WI38 (cell line): ENCODE results near the gene CFAP210.

Experiments used
- H3K4me3 ChIP-seq: 2 replicates; pipeline ENCODE4 v1.5.1; 2011; ENCODE audit warnings: low read depth, mild to moderate bottlenecking, control low read depth, low read length
- TF ChIP-seq, protein P1 (sequence below): IDR thresholded peaks from 2 replicates; pipeline ENCODE4 v1.5.1; 2012; ENCODE audit warnings: low read depth, mild to moderate bottlenecking, control low read depth, low read length

The CFAP210 gene, protein sequence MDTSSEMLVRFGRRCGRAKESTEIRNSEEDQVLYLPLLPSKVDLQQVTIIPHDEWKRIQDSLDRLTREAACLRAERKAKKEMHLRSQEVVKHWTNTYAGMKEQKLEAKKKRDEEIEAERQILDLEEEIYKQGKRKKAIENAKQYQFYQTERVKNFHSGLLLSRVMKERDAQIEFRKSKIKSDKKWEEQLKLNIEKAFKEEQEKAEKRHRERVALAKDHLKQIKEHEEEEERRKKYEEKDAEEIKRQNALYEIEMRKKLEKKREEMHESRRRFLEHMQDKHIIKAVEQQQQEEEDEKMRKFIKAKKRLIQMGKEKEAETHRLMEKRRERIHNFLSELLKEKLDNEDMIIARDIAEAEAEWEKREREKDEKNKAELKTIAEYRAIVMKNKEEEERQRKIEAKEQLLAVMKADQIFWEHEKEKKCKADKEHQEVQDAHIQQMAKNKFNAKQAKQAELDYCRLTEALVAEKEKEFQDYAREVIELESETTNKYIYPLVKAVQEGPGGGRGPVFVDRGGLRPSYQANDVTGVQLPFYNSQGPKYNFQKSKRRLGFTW

DNA sequence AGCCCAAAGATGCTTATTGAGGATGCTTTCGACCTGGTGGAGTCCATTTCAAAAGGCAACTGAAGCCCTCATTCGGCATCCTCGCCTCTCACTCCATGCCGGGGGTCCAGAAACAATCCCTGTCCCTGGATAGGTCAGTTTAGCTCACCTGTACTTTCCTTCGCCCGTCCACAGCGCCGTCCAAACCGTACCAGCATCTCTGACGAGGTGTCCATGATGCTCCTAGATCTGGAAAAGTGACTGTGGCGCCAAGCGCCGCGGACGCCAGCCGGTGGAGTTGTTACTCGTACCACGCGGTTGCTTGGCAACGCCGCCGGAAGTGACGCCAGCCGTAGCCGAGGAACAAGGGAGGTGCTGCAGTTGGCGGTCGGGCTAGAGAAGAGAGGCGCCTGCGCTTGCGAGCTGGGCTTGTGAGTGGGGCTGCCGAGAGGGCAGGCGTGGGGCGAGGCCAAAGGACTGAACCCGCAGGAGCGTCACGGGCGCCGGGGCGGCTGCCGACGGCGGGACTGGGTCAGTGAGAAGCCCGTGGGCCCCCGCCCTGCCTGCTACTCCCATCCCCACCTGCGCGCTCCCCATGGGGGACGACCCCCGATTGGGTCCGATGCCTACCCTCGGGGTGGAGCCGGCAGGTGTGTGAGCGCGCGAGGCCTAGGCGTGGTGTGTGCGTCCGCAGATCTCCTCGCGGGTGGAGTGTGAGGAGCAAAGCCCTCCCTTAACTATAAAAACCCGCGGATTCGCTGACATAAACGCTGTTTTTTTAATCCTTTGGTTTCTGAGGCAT lies at the start of gene CFAP210, which contains the start of gene PHOSPHO2:
Gene CFAP210 (minus strand): TSS at position 293 of the 781 bp plus-strand sequence. CDS start 78 bp downstream, at position 215.
Gene PHOSPHO2 (plus strand): TSS at position 357 of the 781 bp plus-strand sequence. CDS start 6,503 bp downstream, outside the sequence.
- H3K4me3 ChIP-seq: peak within 1 kb of the TSS; percentile 90
- TF ChIP-seq, protein P1, sequence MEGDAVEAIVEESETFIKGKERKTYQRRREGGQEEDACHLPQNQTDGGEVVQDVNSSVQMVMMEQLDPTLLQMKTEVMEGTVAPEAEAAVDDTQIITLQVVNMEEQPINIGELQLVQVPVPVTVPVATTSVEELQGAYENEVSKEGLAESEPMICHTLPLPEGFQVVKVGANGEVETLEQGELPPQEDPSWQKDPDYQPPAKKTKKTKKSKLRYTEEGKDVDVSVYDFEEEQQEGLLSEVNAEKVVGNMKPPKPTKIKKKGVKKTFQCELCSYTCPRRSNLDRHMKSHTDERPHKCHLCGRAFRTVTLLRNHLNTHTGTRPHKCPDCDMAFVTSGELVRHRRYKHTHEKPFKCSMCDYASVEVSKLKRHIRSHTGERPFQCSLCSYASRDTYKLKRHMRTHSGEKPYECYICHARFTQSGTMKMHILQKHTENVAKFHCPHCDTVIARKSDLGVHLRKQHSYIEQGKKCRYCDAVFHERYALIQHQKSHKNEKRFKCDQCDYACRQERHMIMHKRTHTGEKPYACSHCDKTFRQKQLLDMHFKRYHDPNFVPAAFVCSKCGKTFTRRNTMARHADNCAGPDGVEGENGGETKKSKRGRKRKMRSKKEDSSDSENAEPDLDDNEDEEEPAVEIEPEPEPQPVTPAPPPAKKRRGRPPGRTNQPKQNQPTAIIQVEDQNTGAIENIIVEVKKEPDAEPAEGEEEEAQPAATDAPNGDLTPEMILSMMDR: no peak

DNA sequence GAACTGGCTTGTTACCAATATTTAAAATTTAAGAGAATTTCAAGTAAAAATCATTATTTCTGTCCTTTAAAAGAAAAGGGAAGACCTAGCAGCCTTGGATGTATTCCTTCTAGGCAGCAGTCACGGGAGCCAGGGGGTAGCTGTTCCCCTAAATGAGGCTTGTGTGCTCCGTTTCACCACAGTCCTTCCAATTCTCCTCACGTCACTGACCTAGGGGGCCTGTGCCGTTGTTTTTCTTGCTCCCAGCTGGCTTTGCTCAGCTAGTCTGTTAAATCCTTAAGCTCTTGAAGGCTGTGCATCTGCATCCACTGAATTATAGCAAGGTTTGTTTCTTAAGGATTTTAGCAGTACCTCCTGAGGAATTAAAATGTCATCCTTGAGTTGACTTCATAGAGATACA lies 49.3 kb upstream of the CFAP210 start:
- TF ChIP-seq, protein P1: no peak
- no peak overlapping the region for H3K4me3 ChIP-seq

DNA sequence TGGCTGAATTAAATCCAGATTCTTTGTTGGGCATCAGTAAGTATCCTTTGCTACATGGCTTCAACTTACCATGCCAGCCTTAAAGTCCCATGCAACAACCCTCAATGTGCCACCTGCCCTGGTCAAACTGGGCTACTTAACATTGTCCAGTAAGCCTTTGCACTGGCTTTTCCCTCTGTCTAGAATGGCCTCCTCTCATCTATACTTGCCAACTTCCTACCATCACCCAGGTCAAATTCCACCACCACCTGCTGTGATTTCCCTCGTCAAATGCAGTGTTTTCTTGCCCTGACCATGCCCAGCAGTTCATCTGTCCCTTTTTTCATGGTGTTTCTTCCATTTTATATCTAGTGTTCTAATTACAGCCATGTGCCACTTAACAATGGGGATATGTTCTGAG lies 45.1 kb upstream of the CFAP210 start:
- H3K4me3 ChIP-seq: no peak overlapping the region
- TF ChIP-seq, protein P1: no peak

DNA sequence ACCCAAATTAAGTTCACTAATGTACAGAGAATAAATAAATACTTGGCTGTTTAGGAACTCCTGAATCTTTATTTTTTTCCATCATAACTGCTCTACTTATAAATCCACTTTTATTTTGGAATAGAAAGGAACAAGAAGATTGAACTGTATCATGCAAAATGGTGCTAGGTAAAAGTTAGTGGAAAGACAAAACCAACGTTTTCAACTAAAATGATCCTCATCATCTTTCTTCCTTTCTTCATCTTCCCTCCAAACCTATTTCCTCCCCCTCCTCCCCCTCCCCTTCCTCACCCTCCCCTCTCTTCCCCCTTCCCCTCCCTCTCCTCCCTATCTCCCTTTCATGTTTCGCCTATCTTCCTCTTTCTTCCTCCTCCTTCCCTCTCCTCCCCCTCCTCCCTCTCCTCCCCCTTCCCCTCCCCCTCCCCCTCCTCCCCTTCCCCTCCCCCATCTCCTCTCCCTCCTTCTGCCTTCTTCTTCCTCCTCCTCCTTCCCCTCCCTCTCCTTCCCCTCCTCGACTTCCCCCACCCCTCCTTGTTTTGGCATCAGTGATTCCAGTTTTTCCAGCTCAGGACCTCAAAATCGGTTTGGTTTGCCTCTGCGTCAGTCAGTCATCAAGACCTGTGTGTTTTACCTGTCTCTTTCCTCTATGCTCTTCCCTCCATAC lies 44.5 kb upstream of the CFAP210 start:
- TF ChIP-seq, protein P1: no peak
- no peak overlapping the region for H3K4me3 ChIP-seq

DNA sequence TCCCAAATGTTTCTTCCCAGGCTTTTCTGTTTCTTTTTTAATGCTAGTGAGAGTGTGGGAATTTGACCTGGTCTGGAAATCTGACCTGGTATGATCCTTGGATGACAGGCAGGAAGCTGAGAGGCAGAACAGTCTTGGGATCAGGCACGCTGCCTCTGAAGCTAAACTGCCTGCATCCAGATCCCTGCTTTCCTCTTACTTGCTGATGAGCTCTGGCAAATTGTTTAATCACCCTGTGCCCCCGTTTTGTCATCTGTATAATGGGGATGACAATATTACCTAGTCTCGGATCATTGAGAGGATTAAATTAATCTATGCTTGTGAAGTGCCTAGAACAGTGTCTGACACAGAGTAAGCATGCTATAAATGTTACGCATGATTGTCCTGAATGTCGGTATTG lies 42.7 kb upstream of the CFAP210 start:
- TF ChIP-seq, protein P1: no peak
- H3K4me3 ChIP-seq: no peak overlapping the region

DNA sequence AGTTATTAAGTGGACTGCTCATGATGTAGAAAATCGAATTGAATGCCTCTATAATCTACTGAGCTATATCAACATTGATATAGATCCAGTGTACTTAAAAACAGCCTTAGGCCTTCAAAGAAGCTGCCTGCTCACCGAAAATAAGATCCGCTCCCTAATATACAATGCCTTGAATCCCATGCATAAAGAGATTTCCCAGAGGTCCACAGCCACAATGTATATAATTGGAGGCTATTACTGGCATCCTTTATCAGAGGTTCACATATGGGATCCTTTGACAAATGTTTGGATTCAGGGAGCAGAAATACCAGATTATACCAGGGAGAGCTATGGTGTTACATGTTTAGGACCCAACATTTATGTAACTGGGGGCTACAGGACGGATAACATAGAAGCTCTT lies 41.4 kb upstream of the CFAP210 start:
- H3K4me3 ChIP-seq: no peak overlapping the region
- TF ChIP-seq, protein P1: no peak
